Gastroesophageal sphincter (tissue), 3 donors: ENCODE data around the gene ZG16B.

ENCODE experiments used
- EP300 ChIP-seq: sonication (generic); formaldehyde crosslinking; IDR thresholded peaks from one replicate; pipeline ENCODE4 v1.6.1; 2017; ENCODE audit warnings: antibody characterized with exemption, mild to moderate bottlenecking
- POLR2A ChIP-seq, 2 donors: fragments of 450-650 bp; IDR thresholded peaks; one replicate each; pipeline ENCODE4 v1.6.1; 2017; ENCODE audit warnings: antibody characterized with exemption in 2 of 2, mild to moderate bottlenecking in 2 of 2, moderate library complexity in 1 of 2
- POLR2AphosphoS5 ChIP-seq: sonication (generic); formaldehyde crosslinking; IDR thresholded peaks from one replicate; pipeline ENCODE4 v1.6.1; 2017; ENCODE audit warnings: antibody characterized with exemption
- TF ChIP-seq, protein P1 (sequence below), 4 experiments: fragments of 200-600 bp in 2 of 4; fragments of 450-650 bp in 2 of 4; sonication (generic) in 1 of 4; IDR thresholded peaks; one replicate each; pipeline ENCODE4 v1.5.1; 2017 to 2019; ENCODE audit warnings: antibody characterized with exemption in 4 of 4, mild to moderate bottlenecking in 2 of 4, moderate library complexity in 2 of 4

DNA sequence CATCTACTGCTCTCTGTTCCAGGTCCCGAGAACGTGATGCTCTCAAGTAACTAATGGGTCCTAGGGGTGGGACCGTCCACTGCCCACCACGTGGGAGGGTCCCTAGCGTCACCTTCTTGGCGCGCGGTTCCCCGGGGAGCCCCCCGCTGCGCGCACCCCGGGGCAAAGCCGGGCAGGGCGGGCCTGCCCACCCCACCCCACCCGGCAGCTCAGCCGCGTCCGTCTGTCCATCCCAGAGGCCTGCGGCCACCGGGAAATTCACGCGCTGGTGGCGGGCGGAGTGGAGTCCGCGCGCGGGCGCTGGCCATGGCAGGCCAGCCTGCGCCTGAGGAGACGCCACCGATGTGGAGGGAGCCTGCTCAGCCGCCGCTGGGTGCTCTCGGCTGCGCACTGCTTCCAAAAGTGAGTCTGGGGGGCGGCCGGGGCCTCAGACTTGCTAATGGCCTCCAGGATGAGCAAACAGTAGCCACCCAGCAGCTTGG is 31.3 kb upstream of the ZG16B start:
- TF ChIP-seq, protein P1, sequence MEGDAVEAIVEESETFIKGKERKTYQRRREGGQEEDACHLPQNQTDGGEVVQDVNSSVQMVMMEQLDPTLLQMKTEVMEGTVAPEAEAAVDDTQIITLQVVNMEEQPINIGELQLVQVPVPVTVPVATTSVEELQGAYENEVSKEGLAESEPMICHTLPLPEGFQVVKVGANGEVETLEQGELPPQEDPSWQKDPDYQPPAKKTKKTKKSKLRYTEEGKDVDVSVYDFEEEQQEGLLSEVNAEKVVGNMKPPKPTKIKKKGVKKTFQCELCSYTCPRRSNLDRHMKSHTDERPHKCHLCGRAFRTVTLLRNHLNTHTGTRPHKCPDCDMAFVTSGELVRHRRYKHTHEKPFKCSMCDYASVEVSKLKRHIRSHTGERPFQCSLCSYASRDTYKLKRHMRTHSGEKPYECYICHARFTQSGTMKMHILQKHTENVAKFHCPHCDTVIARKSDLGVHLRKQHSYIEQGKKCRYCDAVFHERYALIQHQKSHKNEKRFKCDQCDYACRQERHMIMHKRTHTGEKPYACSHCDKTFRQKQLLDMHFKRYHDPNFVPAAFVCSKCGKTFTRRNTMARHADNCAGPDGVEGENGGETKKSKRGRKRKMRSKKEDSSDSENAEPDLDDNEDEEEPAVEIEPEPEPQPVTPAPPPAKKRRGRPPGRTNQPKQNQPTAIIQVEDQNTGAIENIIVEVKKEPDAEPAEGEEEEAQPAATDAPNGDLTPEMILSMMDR (IDR thresholded peaks at IDR 0.05): no peak
- no peak for TF ChIP-seq POLR2A (IDR thresholded peaks at IDR 0.05)
- TF ChIP-seq EP300: no peak
- TF ChIP-seq POLR2AphosphoS5: no peak
